ENCODE measurements around the gene NAA38. TPM values are rescaled to one million over a fixed set of nuclear protein-coding genes. Genes with fewer than 3 reads are reported as not detected.

NAA38 gene
- total and polyA plus RNA-seq, 8 donors: 20.1 to 87.2 (median 28.0) TPM

- WGBS, 2 donors: 24 to 36% methylated on average over 3 of the region's 3 CpGs
- FAIRE-seq (no peak), ATAC-seq (no peak), DNase-seq (peak in 4 of 6 donors; percentile 31 to 54 (median 33))
- Histone ChIP-seq H3K27ac (no peak overlapping the region), H3K27me3 (no peaks in the 10 kb centered on the region), H3K4me3 (no peak overlapping the region), H3K36me3 (no peaks in the 10 kb centered on the region), H3K9me3 (no peaks in the 10 kb centered on the region), H3K4me1 (peaks cover 0 to 7% (median 5%) of the 10 kb centered on the region in 3 donors)
- intact Hi-C loops (cut with DNase I): loop anchor here in 1 of 3 donors (10.0 kb wide), 1 partner anchor 122 kb away; no protein-coding TSS in a partner anchor
- peak; percentile 48 to 73 (median 66) for TF ChIP-seq CTCF (IDR thresholded peaks at IDR 0.05)
These were observed 5.5 kb upstream of the NAA38 start for GRCh38 chr17:7862692-7863437.

GRCh38 chr17:7859028-7859427 lies 1.7 kb upstream of the NAA38 start:
- no peaks in the 10 kb centered on the region for H3K27me3 ChIP-seq
- 49 to 50% methylated on average over 8 of the region's 8 CpGs for WGBS, 2 donors
- FAIRE-seq (no peak), ATAC-seq (no peak), DNase-seq (peak in 1 of 6 donors; percentile 19)
- H3K4me3 ChIP-seq: peak overlapping the region in 3 of 4 donors; percentile 41 to 65 (median 53)
- intact Hi-C loops (cut with DNase I): loop anchor here in 1 of 3 donors (10.0 kb wide), 1 partner anchor 114 kb away; no protein-coding TSS in a partner anchor
- TF ChIP-seq CTCF (IDR thresholded peaks at IDR 0.05): no peak
- H3K9me3 ChIP-seq: no peaks in the 10 kb centered on the region
- H3K27ac ChIP-seq: no peak overlapping the region
- peaks cover 0 to 17% (median 9%) of the 10 kb centered on the region in 3 donors for H3K4me1 ChIP-seq
- no peaks in the 10 kb centered on the region for H3K36me3 ChIP-seq

GRCh38 chr17:7858522-7858810 lies 1.1 kb upstream of the NAA38 start:
- Histone ChIP-seq H3K4me3 (peak overlapping the region; percentile 41 to 82 (median 59)), H3K27ac (peak overlapping the region; percentile 75 to 80 (median 77)), H3K36me3 (no peaks in the 10 kb centered on the region), H3K4me1 (peaks cover 0 to 17% (median 9%) of the 10 kb centered on the region in 3 donors), H3K9me3 (no peaks in the 10 kb centered on the region), H3K27me3 (no peaks in the 10 kb centered on the region)
- TF ChIP-seq CTCF (IDR thresholded peaks at IDR 0.05): peak in 3 of 4 donors; percentile 20 to 48 (median 21)
- FAIRE-seq (no peak), ATAC-seq (peak; percentile 17 to 37 (median 25)), DNase-seq (peak; percentile 51 to 84 (median 68))
- WGBS, 2 donors: 8 to 16% methylated on average over 20 of the region's 20 CpGs
- intact Hi-C loops (cut with DNase I): loop anchor here in 1 of 3 donors (10.0 kb wide), 1 partner anchor 114 kb away; no protein-coding TSS in a partner anchor

GRCh38 chr17:7857713-7858521 lies 558 bp upstream of the NAA38 start, which contains the start of gene CYB5D1:
Gene CYB5D1, plus strand, starts transcription at chr17:7858003. Its CDS starts 132 bp downstream, at chr17:7858135.
- no peak for TF ChIP-seq CTCF (IDR thresholded peaks at IDR 0.05)
- peak; percentile 71 to 81 (median 77) for ATAC-seq
- no peak for FAIRE-seq
- peak; percentile 84 to 92 (median 90) for DNase-seq
- H3K36me3 ChIP-seq: peaks cover 0 to 4% (median 0%) of the 10 kb centered on the region in 3 donors
- H3K27ac ChIP-seq: peak within 1 kb of the TSS; percentile 75 to 80 (median 77)
- no peaks in the 10 kb centered on the region for H3K9me3 ChIP-seq
- H3K4me3 ChIP-seq: peak within 1 kb of the TSS; percentile 41 to 82 (median 59)
- H3K27me3 ChIP-seq: no peaks in the 10 kb centered on the region
- H3K4me1 ChIP-seq: peaks cover 0 to 17% (median 9%) of the 10 kb centered on the region in 3 donors
- intact Hi-C loops (cut with DNase I): loop anchor here in 1 of 3 donors (10.0 kb wide), 1 partner anchor 113 kb away; no protein-coding TSS in a partner anchor
- 1% methylated on average over 48 of the region's 48 CpGs for WGBS, 2 donors

Measured in pancreas (tissue), 10 donors.